SU-DHL-6 (cell line): ENCODE results near the gene CDH3.

ENCODE experiments used
- H2AFZ ChIP-seq: fragments of 200-600 bp; sonication (generic); 2 replicates; pipeline ENCODE4 v1.6.1; 2014; ENCODE audit warnings: low read depth, mild to moderate bottlenecking, moderate library complexity, mixed read lengths, antibody characterized with exemption, low read length; ENCODE audit not compliant: severe bottlenecking
- H3F3A ChIP-seq: fragments of 200-600 bp; shearing (Covaris generic); 2 replicates; pipeline ENCODE4 v1.6.0; 2016; ENCODE audit warnings: antibody characterized with exemption, mild to moderate bottlenecking; ENCODE audit not compliant: insufficient read depth
- H3K27ac ChIP-seq: fragments of 200-600 bp; sonication (generic); 2 replicates; pipeline ENCODE4 v1.5.1; 2016; ENCODE audit warnings: low read depth, mild to moderate bottlenecking, low read length, moderate library complexity, mixed read lengths
- H3K27me3 ChIP-seq: fragments of 200-600 bp; sonication (generic), shearing (Covaris generic); 2 replicates; pipeline ENCODE4 v1.6.0; 2014; ENCODE audit warnings: mild to moderate bottlenecking, low read length
- H3K36me3 ChIP-seq: fragments of 200-600 bp; sonication (generic); 2 replicates; pipeline ENCODE4 v1.6.1; 2014; ENCODE audit warnings: mild to moderate bottlenecking, low read length, mixed read lengths
- H3K4me2 ChIP-seq: fragments of 300-600, 200-600 bp; shearing (Covaris generic), sonication (generic); 2 replicates; pipeline ENCODE4 v1.6.0; 2014; ENCODE audit warnings: low read length, low read depth, mild to moderate bottlenecking; ENCODE audit not compliant: poor library complexity, severe bottlenecking
- H3K4me3 ChIP-seq: fragments of 200-600 bp; sonication (generic); 2 replicates; pipeline ENCODE4 v1.5.1; 2014; ENCODE audit warnings: antibody characterized with exemption, low read length, mild to moderate bottlenecking, mixed read lengths; ENCODE audit not compliant: insufficient read depth, poor library complexity, severe bottlenecking
- H3K79me2 ChIP-seq: fragments of 200-600 bp; sonication (generic); 2 replicates; pipeline ENCODE4 v1.6.1; 2014; ENCODE audit warnings: mild to moderate bottlenecking, low read length, moderate library complexity; ENCODE audit not compliant: insufficient read depth
- H3K9ac ChIP-seq: fragments of 200-600 bp; sonication (generic); 2 replicates; pipeline ENCODE4 v1.7.0; 2014; ENCODE audit warnings: mild to moderate bottlenecking, low read length
- H3K9me2 ChIP-seq: fragments of 200-600 bp; sonication (generic); replicated peaks from 2 replicates; pipeline ENCODE4 v1.6.1; 2014; ENCODE audit warnings: low read length; ENCODE audit not compliant: insufficient read depth
- H3K9me3 ChIP-seq: fragments of 200-600 bp; sonication (generic); 2 replicates; pipeline ENCODE4 v1.6.1; 2014; ENCODE audit warnings: low read length, mixed read lengths; ENCODE audit not compliant: insufficient read depth
- H4K20me1 ChIP-seq: fragments of 200-600 bp; sonication (generic); 2 replicates; pipeline ENCODE4 v1.6.1; 2014; ENCODE audit warnings: low read depth, mild to moderate bottlenecking, antibody characterized with exemption, low read length, moderate library complexity, mixed read lengths
- EZH2phosphoT487 ChIP-seq: fragments of 200-600 bp; sonication (generic), shearing (Covaris generic); conservative IDR thresholded peaks from 2 replicates; pipeline ENCODE4 v1.6.1; 2018; ENCODE audit warnings: mild to moderate bottlenecking, antibody characterized with exemption, low read length, moderate library complexity, mixed read lengths
- TF ChIP-seq, protein P1 (sequence below): fragments of 200-600 bp; sonication (generic); IDR thresholded peaks from one replicate; pipeline ENCODE4 v1.5.1; 2017; ENCODE audit warnings: antibody characterized with exemption, mild to moderate bottlenecking, low read length, moderate library complexity; ENCODE audit not compliant: insufficient read depth, poor library complexity, severe bottlenecking

The CDH3 gene

GRCh38 chr16:68736561-68736960, 91.5 kb downstream of the CDH3 start:
- Histone ChIP-seq H3K4me3 (no peak overlapping the region), H3K27ac (no peak overlapping the region), H2AFZ (no peak overlapping the region), H3K9me3 (no peaks in the 10 kb centered on the region), H3K4me2 (no peak overlapping the region), H4K20me1 (no peaks in the 10 kb centered on the region), H3K79me2 (no peaks in the 10 kb centered on the region), H3K9ac (no peak overlapping the region), H3F3A (no peaks in the 10 kb centered on the region), H3K36me3 (no peaks in the 10 kb centered on the region), H3K9me2 (no peaks in the 10 kb centered on the region), H3K27me3 (no peaks in the 10 kb centered on the region)
- TF ChIP-seq, protein P1, sequence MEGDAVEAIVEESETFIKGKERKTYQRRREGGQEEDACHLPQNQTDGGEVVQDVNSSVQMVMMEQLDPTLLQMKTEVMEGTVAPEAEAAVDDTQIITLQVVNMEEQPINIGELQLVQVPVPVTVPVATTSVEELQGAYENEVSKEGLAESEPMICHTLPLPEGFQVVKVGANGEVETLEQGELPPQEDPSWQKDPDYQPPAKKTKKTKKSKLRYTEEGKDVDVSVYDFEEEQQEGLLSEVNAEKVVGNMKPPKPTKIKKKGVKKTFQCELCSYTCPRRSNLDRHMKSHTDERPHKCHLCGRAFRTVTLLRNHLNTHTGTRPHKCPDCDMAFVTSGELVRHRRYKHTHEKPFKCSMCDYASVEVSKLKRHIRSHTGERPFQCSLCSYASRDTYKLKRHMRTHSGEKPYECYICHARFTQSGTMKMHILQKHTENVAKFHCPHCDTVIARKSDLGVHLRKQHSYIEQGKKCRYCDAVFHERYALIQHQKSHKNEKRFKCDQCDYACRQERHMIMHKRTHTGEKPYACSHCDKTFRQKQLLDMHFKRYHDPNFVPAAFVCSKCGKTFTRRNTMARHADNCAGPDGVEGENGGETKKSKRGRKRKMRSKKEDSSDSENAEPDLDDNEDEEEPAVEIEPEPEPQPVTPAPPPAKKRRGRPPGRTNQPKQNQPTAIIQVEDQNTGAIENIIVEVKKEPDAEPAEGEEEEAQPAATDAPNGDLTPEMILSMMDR = no peak
- no peak for TF ChIP-seq EZH2phosphoT487

- no peaks in the 10 kb centered on the region for H4K20me1 ChIP-seq
- no peak within 1 kb of the TSS for H3K4me3 ChIP-seq
- H3K36me3 ChIP-seq = no peaks in the 10 kb centered on the region
- no peak within 1 kb of the TSS for H3K4me2 ChIP-seq
- no peaks in the 10 kb centered on the region for H3F3A ChIP-seq
- TF ChIP-seq, protein P1 = no peak
- TF ChIP-seq EZH2phosphoT487 = no peak
- H2AFZ ChIP-seq = no peak within 1 kb of the TSS
- no peaks in the 10 kb centered on the region for H3K79me2 ChIP-seq
- no peaks in the 10 kb centered on the region for H3K9me3 ChIP-seq
- no peak within 1 kb of the TSS for H3K9ac ChIP-seq
- no peak within 1 kb of the TSS for H3K27ac ChIP-seq
- no peaks in the 10 kb centered on the region for H3K27me3 ChIP-seq
- no peaks in the 10 kb centered on the region for H3K9me2 ChIP-seq
Observed at GRCh38 chr16:68737046-68737729, 92.1 kb downstream of the CDH3 start, which contains the start of gene CDH1. Gene CDH1, plus strand, starts transcription at chr16:68737292. Its CDS starts 124 bp downstream, at chr16:68737416.

- TF ChIP-seq EZH2phosphoT487 = no peak
- TF ChIP-seq, protein P1 = no peak
- Histone ChIP-seq H4K20me1 (no peaks in the 10 kb centered on the region), H3K36me3 (no peaks in the 10 kb centered on the region), H3K4me2 (no peak overlapping the region), H3K9me3 (no peaks in the 10 kb centered on the region), H3K27me3 (no peaks in the 10 kb centered on the region), H3F3A (no peaks in the 10 kb centered on the region), H3K79me2 (no peaks in the 10 kb centered on the region), H3K4me3 (no peak overlapping the region), H3K27ac (no peak overlapping the region), H3K9me2 (no peaks in the 10 kb centered on the region), H2AFZ (no peak overlapping the region), H3K9ac (no peak overlapping the region)
Observed at GRCh38 chr16:68737730-68738629, 92.9 kb downstream of the CDH3 start.
